B cell (primary cell): ENCODE data around the gene UNC79.

ENCODE experiments used
- EZH2 ChIP-seq: IDR thresholded peaks from 2 replicates; pipeline ENCODE4 v1.6.1; 2012; ENCODE audit warnings: borderline replicate concordance, low read depth, mild to moderate bottlenecking, moderate library complexity, low read length; ENCODE audit not compliant: insufficient read depth, poor library complexity, severe bottlenecking
- TF ChIP-seq, protein P1 (sequence below): fragments of 200-600 bp; IDR thresholded peaks from one replicate; pipeline ENCODE4 v1.8.0; 2022; ENCODE audit warnings: antibody characterized with exemption, mild to moderate bottlenecking

DNA sequence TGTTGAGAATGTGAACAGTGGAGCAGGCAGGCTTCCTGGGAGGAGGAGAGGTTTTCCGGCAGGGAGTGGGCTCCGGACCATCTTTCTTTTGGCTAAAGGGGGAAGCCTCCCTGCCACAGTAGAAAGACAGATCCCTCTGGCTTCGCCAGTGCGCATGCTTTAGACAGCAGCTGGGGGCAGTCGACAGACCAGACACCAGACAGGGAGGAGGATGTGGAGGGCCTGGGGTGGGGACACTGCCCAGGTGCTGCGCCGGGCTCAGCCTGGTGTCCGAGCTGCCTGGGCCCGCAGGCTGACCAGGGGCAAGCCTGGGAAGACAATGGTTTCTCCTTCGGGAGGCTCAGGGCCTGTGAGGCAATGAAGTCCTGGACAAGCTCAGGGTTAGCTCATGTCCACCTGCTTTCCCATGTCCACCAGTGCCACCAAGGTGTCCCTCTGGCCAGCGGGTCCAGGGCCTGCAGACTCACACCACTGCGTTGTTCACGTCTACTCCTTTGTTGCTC is 290.3 kb downstream of the UNC79 start:
- TF ChIP-seq, protein P1, sequence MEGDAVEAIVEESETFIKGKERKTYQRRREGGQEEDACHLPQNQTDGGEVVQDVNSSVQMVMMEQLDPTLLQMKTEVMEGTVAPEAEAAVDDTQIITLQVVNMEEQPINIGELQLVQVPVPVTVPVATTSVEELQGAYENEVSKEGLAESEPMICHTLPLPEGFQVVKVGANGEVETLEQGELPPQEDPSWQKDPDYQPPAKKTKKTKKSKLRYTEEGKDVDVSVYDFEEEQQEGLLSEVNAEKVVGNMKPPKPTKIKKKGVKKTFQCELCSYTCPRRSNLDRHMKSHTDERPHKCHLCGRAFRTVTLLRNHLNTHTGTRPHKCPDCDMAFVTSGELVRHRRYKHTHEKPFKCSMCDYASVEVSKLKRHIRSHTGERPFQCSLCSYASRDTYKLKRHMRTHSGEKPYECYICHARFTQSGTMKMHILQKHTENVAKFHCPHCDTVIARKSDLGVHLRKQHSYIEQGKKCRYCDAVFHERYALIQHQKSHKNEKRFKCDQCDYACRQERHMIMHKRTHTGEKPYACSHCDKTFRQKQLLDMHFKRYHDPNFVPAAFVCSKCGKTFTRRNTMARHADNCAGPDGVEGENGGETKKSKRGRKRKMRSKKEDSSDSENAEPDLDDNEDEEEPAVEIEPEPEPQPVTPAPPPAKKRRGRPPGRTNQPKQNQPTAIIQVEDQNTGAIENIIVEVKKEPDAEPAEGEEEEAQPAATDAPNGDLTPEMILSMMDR: no peak
- no peak for TF ChIP-seq EZH2
